ENCODE data around the gene SEMA5B. TPM values are rescaled to one million over a fixed set of nuclear protein-coding genes. Genes with fewer than 3 reads are reported as not detected.

Gene SEMA5B
- polyA plus RNA-seq, 1 donor from 2014 or later, result not detected

DNA sequence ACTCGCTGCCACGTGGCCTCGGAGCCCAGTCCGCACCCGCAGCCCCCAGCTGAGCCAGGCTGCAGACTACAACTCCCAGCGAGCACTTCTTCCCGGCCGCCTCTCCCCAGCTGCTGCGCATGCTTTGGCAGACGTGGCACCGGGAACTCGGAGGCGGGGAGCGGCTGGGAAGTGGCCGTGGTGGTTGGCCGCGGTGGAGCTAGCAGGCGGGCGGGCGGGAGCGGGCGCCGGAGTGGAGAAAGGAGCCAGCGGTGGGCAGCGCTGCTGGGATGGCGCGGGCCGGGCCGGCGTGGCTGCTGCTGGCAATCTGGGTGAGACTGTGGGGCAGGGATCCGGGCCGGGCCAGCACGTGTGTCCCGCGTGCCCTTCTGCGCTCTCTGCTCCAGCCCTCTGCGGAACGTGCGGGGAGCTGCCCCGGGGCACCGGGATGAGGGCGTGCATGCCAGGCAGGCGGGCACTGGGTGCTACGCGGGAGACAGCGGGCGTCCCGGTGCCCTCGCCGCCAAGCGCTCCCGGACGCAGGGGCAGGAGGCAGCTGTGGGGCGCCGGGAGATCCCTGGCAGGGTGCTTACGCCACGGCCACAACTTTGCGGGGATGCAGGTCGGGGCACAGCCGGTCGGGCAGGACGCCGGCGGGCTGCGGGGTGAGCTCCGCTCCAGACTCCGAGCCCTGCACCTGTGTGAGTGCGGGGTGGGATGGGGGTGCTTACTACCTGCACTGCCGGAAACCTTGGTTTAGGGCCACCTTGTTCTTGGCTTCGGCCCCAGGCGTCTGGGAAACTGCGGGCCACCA is 39.5 kb upstream of the SEMA5B start, which contains the start of gene PDIA5:
Gene PDIA5 (plus strand): TSS at position 130 of the 793 bp plus-strand sequence. CDS start 140 bp downstream, at position 270.
- Mint-ChIP-seq H3K4me1 (peaks cover 0 to 7% (median 7%) of the 10 kb centered on the region in 3 donors), H3K36me3 (no peaks in the 10 kb centered on the region), H3K9me3 (no peaks in the 10 kb centered on the region), H3K27me3 (peaks cover 3% of the 10 kb centered on the region), H3K27ac (peak within 1 kb of the TSS in 1 of 3 donors; percentile 52), H3K4me3 (peak within 1 kb of the TSS; percentile 86 to 92 (median 90))

DNA sequence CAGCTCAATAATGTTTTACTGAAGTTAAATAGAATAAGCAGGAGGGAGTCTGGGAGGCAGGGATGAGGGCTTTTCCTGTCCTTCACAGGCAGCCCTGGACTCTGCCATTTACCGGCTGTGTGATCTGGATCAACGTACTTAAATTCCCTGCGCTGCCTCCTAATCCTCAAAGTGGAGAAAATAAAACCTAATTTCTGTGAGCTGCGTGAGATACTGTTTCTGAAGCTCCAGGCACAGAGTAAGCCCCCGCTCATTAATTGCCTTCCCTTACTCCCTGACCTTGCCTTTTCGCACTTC is 39.0 kb upstream of the SEMA5B start:
- Mint-ChIP-seq H3K4me1 (peaks cover 0 to 7% (median 7%) of the 10 kb centered on the region in 3 donors), H3K9me3 (no peaks in the 10 kb centered on the region), H3K27ac (peak overlapping the region in 1 of 3 donors; percentile 52), H3K27me3 (peaks cover 3% of the 10 kb centered on the region), H3K36me3 (no peaks in the 10 kb centered on the region), H3K4me3 (peak overlapping the region; percentile 86 to 92 (median 90))

DNA sequence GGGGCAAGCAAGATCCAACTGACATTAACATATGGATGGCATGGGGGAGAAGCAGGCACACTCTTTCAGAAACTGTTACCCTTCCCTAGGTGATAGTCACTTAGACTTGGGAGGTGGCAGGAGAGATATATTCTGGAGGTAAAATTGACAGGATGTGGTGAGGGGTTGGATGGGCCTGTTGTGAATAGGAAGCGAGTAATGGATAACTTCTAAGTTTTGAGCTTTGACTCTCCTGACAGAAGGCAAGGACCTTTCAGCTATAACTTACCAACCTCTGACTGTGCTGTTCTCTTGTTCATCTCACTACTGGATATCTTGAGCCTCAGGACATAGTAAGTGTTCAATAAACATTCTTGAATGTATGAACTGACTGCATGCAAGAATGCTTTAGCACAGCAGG is 37.4 kb upstream of the SEMA5B start:
- H3K4me1 Mint-ChIP-seq, result peaks cover 0 to 7% (median 5%) of the 10 kb centered on the region in 3 donors
- peak overlapping the region in 1 of 4 donors; percentile 33 for H3K4me3 Mint-ChIP-seq
- H3K36me3 Mint-ChIP-seq, result no peaks in the 10 kb centered on the region
- H3K9me3 Mint-ChIP-seq, result no peaks in the 10 kb centered on the region
- H3K27me3 Mint-ChIP-seq, result peaks cover 3% of the 10 kb centered on the region
- H3K27ac Mint-ChIP-seq, result no peak overlapping the region

DNA sequence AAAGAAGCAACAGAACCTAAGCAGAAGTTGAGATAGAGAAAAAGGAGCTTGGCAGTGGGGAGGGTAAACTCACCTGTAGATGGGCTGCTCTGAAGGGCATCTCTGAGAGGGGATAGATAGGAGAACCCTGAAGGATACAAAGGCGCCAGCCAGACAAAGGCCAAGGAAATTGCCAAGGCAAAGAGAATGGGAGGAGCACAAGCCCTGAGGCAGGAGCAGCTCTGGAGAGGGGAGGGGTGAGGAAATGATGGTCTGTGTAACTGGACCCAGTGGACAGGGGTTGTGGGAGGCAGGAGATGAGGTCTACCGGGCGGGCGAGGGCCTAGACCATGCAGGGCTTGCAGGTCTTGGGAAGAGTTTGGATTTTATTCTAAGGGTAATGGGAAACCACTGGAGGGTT is 36.9 kb upstream of the SEMA5B start:
- Mint-ChIP-seq H3K36me3 (no peaks in the 10 kb centered on the region), H3K4me1 (peaks cover 0 to 7% (median 5%) of the 10 kb centered on the region in 3 donors), H3K27me3 (peaks cover 3% of the 10 kb centered on the region), H3K9me3 (no peaks in the 10 kb centered on the region), H3K4me3 (peak overlapping the region in 2 of 4 donors; percentile 33 to 82), H3K27ac (no peak overlapping the region)

GRCh38 chr3:123063034-123063433 is 35.5 kb upstream of the SEMA5B start:
- H3K27me3 Mint-ChIP-seq, result peaks cover 3% of the 10 kb centered on the region
- no peak overlapping the region for H3K4me3 Mint-ChIP-seq
- H3K9me3 Mint-ChIP-seq, result no peaks in the 10 kb centered on the region
- peaks cover 0 to 6% (median 4%) of the 10 kb centered on the region in 3 donors for H3K4me1 Mint-ChIP-seq
- no peak overlapping the region for H3K27ac Mint-ChIP-seq
- no peaks in the 10 kb centered on the region for H3K36me3 Mint-ChIP-seq

DNA sequence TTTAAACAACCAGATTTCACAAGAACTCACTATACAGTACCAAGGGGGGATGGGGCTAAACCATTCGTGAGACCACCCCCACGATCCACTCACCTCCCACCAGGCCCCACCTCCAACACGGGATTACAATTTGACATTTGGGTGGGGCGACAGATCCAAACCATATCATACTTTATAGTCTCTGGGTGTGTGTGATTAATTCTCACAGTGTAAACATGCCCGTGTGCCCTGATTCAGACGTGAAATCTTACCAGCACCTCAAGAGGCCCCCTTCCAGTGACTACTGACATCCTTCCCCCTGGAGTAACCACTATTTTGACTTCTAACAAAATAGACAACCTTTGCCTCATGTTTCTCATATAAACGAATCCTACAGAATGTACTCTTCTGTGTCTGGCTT is 34.3 kb upstream of the SEMA5B start:
- Mint-ChIP-seq H3K9me3 (no peaks in the 10 kb centered on the region), H3K27me3 (peaks cover 3% of the 10 kb centered on the region)

DNA sequence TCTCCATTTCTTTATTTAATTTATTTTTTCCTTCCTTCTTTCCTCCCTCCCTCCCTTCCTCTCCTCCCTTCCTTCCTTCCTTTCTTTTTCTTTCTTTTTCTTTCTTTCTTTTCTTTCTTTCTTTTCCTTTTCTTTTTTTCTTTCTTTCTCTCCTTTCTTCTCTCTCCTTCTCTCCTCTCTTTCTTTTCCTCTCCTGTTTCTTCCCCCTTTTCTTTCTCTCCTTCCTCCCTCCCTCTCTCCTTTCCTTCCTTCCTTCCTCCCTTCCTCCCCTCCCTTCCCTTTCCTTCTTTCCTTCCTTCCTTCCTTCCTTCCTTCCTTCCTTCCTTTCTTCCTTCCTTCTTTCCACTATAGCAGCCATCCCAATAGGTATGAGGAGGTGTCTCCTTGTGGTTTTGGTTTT is 32.5 kb upstream of the SEMA5B start:
- H3K27me3 Mint-ChIP-seq, result peaks cover 1% of the 10 kb centered on the region

More for the DNA sequence above, 34.3 kb upstream of the SEMA5B start:
- H3K4me3 Mint-ChIP-seq, result no peak overlapping the region
- H3K27ac Mint-ChIP-seq, result no peak overlapping the region
- no peaks in the 10 kb centered on the region for H3K36me3 Mint-ChIP-seq
- peaks cover 0 to 1% (median 1%) of the 10 kb centered on the region in 3 donors for H3K4me1 Mint-ChIP-seq

DNA sequence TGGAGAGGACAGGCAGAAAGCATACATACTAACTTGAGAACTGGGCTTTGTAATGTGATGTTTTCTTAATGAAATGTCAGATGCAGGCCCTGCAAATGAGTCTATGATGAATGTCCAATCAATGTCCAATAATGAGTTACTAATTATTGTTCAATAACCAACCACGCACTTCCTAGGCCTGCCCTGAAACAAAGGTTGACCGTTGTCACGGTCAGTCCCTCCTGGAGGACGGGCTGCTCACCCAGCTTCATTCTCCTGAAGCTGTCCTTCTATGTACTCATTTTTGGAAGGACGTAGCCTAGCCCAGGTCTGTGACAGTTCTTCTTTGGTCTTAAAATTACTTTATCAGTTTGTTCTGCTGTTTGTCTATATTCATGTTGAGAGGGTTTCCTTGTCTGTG is 30.9 kb upstream of the SEMA5B start:
- H3K9me3 Mint-ChIP-seq, result no peaks in the 10 kb centered on the region
- no peak overlapping the region for H3K27ac Mint-ChIP-seq

More for the DNA sequence above, 32.5 kb upstream of the SEMA5B start:
- Mint-ChIP-seq H3K9me3 (no peaks in the 10 kb centered on the region), H3K4me3 (peak overlapping the region in 1 of 4 donors; percentile 25), H3K4me1 (peaks cover 0 to 1% (median 0%) of the 10 kb centered on the region in 3 donors), H3K27ac (peak overlapping the region in 1 of 3 donors; percentile 10), H3K36me3 (no peaks in the 10 kb centered on the region)

DNA sequence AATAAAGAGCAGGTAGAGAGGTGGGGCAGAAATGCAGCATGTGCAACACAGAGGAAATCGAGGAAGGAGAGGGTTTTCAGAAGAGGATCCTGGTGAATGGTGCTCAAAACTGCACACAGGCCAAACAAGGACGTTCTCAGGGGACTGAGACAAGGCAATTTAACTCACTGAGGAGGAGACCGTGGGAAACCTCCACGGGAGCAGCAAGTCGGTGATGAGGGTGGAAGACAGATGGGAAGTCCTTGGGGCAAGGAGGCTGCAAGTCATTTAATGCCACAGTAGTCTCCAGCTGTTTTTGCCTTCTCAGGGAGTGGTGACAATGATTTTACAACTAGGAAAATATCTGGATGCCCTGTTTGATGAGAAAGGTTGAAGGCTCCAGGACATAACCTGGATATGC is 27.8 kb upstream of the SEMA5B start:
- Mint-ChIP-seq H3K27me3 (peaks cover 2% of the 10 kb centered on the region), H3K4me3 (no peak overlapping the region), H3K4me1 (peaks cover 0 to 3% (median 0%) of the 10 kb centered on the region in 3 donors), H3K36me3 (no peaks in the 10 kb centered on the region), H3K27ac (no peak overlapping the region), H3K9me3 (no peaks in the 10 kb centered on the region)

More for the DNA sequence above, 30.9 kb upstream of the SEMA5B start:
- no peaks in the 10 kb centered on the region for H3K36me3 Mint-ChIP-seq
- H3K4me1 Mint-ChIP-seq, result peaks cover 0 to 3% (median 0%) of the 10 kb centered on the region in 3 donors
- H3K27me3 Mint-ChIP-seq, result peaks cover 3% of the 10 kb centered on the region
- no peak overlapping the region for H3K4me3 Mint-ChIP-seq

- Mint-ChIP-seq H3K4me3 (no peak overlapping the region), H3K27me3 (peaks cover 2% of the 10 kb centered on the region), H3K9me3 (no peaks in the 10 kb centered on the region), H3K4me1 (peaks cover 0 to 3% (median 0%) of the 10 kb centered on the region in 3 donors), H3K27ac (no peak overlapping the region), H3K36me3 (no peaks in the 10 kb centered on the region)
Measured at GRCh38 chr3:123054931-123055330, 27.4 kb upstream of the SEMA5B start.

- H3K36me3 Mint-ChIP-seq, result no peaks in the 10 kb centered on the region
- no peak overlapping the region for H3K27ac Mint-ChIP-seq
- no peak overlapping the region for H3K4me3 Mint-ChIP-seq
- H3K4me1 Mint-ChIP-seq, result peaks cover 0 to 2% (median 0%) of the 10 kb centered on the region in 3 donors
- H3K9me3 Mint-ChIP-seq, result no peaks in the 10 kb centered on the region
- H3K27me3 Mint-ChIP-seq, result peaks cover 2% of the 10 kb centered on the region
Measured at GRCh38 chr3:123054109-123054778, 26.7 kb upstream of the SEMA5B start.

DNA sequence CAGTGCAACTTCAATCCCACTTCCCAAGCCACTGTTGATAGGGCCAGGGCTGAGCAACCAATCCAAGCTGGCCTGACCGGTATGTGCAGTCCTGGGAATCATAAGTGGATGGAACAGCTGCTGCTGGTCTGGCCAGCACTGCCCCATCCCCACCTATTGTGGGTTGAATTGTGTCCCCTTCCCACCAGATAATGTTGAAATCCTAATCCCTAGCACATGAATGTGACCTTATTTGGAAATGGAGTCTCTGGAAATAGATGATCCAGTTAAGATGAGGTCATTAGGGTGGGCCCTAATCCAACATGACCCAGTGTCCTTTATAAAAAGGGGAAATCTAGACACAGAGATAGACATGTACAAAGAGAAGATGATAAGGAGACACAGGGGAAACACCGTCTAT is 25.5 kb upstream of the SEMA5B start:
- Mint-ChIP-seq H3K9me3 (no peaks in the 10 kb centered on the region), H3K27ac (no peak overlapping the region), H3K27me3 (peaks cover 2% of the 10 kb centered on the region), H3K4me3 (no peak overlapping the region), H3K36me3 (no peaks in the 10 kb centered on the region), H3K4me1 (peaks cover 0 to 2% (median 0%) of the 10 kb centered on the region in 3 donors)

GRCh38 chr3:123050666-123051065 is 23.1 kb upstream of the SEMA5B start:
- Mint-ChIP-seq H3K9me3 (no peaks in the 10 kb centered on the region), H3K4me1 (peaks cover 0 to 2% (median 0%) of the 10 kb centered on the region in 3 donors), H3K36me3 (no peaks in the 10 kb centered on the region), H3K27me3 (peaks cover 2% of the 10 kb centered on the region), H3K4me3 (no peak overlapping the region), H3K27ac (no peak overlapping the region)

- no peaks in the 10 kb centered on the region for H3K9me3 Mint-ChIP-seq
- no peaks in the 10 kb centered on the region for H3K27me3 Mint-ChIP-seq
- no peaks in the 10 kb centered on the region for H3K36me3 Mint-ChIP-seq
- no peaks in the 10 kb centered on the region for H3K4me1 Mint-ChIP-seq
- no peak overlapping the region for H3K4me3 Mint-ChIP-seq
- H3K27ac Mint-ChIP-seq, result no peak overlapping the region
Measured at GRCh38 chr3:123048480-123049237, 21.1 kb upstream of the SEMA5B start.

DNA sequence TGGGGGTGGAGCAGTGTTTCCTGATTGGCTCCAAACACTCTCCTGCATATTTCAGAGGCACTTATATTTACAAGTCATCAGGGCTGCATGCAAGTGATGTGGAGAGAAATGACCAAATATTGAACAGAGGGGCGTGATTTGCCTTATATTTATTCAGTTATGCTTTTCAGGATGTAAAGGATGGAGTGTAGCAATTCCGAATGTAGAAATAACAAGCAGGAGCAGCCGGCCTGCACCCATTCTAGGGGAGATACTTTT is 19.4 kb upstream of the SEMA5B start:
- Mint-ChIP-seq H3K27ac (no peak overlapping the region), H3K4me3 (no peak overlapping the region), H3K9me3 (no peaks in the 10 kb centered on the region), H3K4me1 (no peaks in the 10 kb centered on the region), H3K27me3 (peaks cover 3% of the 10 kb centered on the region), H3K36me3 (no peaks in the 10 kb centered on the region)
